Measurements from ENCODE around the gene TOMM20. TPM values are rescaled to one million over a fixed set of nuclear protein-coding genes. Genes with fewer than 3 reads are reported as not detected.
A peak's percentile ranks its signal among the peaks of the same experiment; 100 is the strongest.

The TOMM20 gene
- total and polyA plus RNA-seq, 2 of the 8 experiments (the other 6 are each of a cell fraction or from before 2014, with no cell fraction given), result 71.4 to 168 TPM

GRCh38 chr1:235105051-235106043, 23.3 kb downstream of the TOMM20 start:
- no peak for FAIRE-seq
- Histone ChIP-seq H3K4ac (replicated peaks; ENCODE audit: insufficient read length, low read depth, low read length) (no peak overlapping the region), H3K14ac (ENCODE audit: insufficient read length) (no peak overlapping the region), H3K18ac (ENCODE audit: extremely low read depth, low read length) (no peak overlapping the region), H4K8ac (ENCODE audit: extremely low read depth, insufficient read depth, low read length) (no peak overlapping the region), H4K5ac (ENCODE audit: insufficient read length, low read depth, low read length) (no peak overlapping the region), H2AFZ (ENCODE audit: low read length) (no peak overlapping the region), H4K20me1 (replicated peaks in 1 of 2; ENCODE audit: control insufficient read depth in 1 of 2, insufficient read depth in 2 of 2, low read length in 2 of 2) (peaks cover 0 to 5% of the 10 kb centered on the region in 2 experiments), H2BK120ac (replicated peaks; ENCODE audit: low read depth, low read length) (no peak overlapping the region), H3K4me3 (ENCODE audit: extremely low read depth in 1 of 4, insufficient read depth in 2 of 4, low read depth in 3 of 4, low read length in 4 of 4) (no peak overlapping the region), H2BK15ac (ENCODE audit: low read length) (no peak overlapping the region), H3K56ac (replicated peaks; ENCODE audit: insufficient read length, low read depth, low read length) (no peak overlapping the region), H3K27me3 (replicated peaks in 1 of 4; ENCODE audit: control insufficient read depth in 3 of 4, extremely low read depth in 1 of 4, insufficient read depth in 3 of 4, low read length in 3 of 4) (no peaks in the 10 kb centered on the region), H2BK20ac (ENCODE audit: low read length) (no peak overlapping the region), H3K23ac (ENCODE audit: insufficient read length) (no peak overlapping the region), H3K27ac (ENCODE audit: low read depth, low read length) (no peak overlapping the region), H3K4me1 (replicated peaks in 1 of 4; ENCODE audit: control insufficient read depth in 3 of 4, insufficient read depth in 4 of 4, low read length in 3 of 4) (peaks cover 0 to 3% (median 0%) of the 10 kb centered on the region in 4 experiments; a peak in 3 of 7 replicates), H3K9me3 (ENCODE audit: insufficient read depth in 2 of 2, low read depth in 1 of 2, low read length in 1 of 2) (no peaks in the 10 kb centered on the region), H2BK5ac (ENCODE audit: low read depth, low read length) (no peak overlapping the region), H3K79me2 (ENCODE audit: control insufficient read depth in 1 of 2, insufficient read depth in 2 of 2, low read length in 2 of 2) (no peaks in the 10 kb centered on the region), H3K4me2 (ENCODE audit: insufficient read depth in 1 of 2, low read depth in 2 of 2, low read length in 2 of 2) (peak overlapping the region in 1 of 2 experiments; percentile 5; a peak in 1 of 4 replicates), H4K91ac (replicated peaks; ENCODE audit: insufficient read length, low read length) (no peak overlapping the region), H3K79me1 (ENCODE audit: low read depth, low read length) (no peaks in the 10 kb centered on the region), H3K23me2 (ENCODE audit: low read depth, low read length) (no peaks in the 10 kb centered on the region; the same call in 1 of the 2 replicates), H3K36me3 (ENCODE audit: control insufficient read depth in 2 of 4, insufficient read depth in 4 of 4, low read length in 3 of 4) (peaks cover 5 to 27% (median 18%) of the 10 kb centered on the region in 4 experiments), H2BK12ac (ENCODE audit: low read depth, low read length) (no peak overlapping the region), H2AK5ac (ENCODE audit: low read depth, low read length) (no peak overlapping the region), H3K9ac (replicated peaks in 1 of 4; ENCODE audit: extremely low read depth in 1 of 4, low read depth in 3 of 4, low read length in 3 of 4) (no peak overlapping the region)
- WGBS, 2 experiments (ENCODE audit: extremely low coverage in 1 of 2, insufficient coverage in 1 of 2, insufficient read length in 1 of 2, insufficient replicate concordance in 2 of 2, low coverage in 1 of 2, low lambda C conversion rate in 2 of 2, missing lambda C conversion rate in 1 of 2), result 86% methylated on average over 12 of the region's 12 CpGs; no CpG with 5 or more reads in 1 of the 2 experiments
- DNase-seq (ENCODE audit: low read depth in 1 of 2, low spot score in 2 of 2), result peak in 1 of 2 experiments; percentile 43
- ChIA-PET CTCF (ENCODE audit: partially characterized antibody) (interaction anchor here (0.6 to 7.3 kb wide), 18 partner anchors 11 to 1315 kb away, joined by 3 to 68 read pairs (median 4); no protein-coding TSS in a partner anchor), POLR2A (ENCODE audit: partially characterized antibody) (interaction anchor here (0.6 to 7.8 kb wide), 10 partner anchors 8 to 606 kb away, joined by 3 to 83 read pairs (median 4); partner anchors contain the start of genes RBM34 and TOMM20)
- TF ChIP-seq CTCF (IDR thresholded peaks at IDR 0.05; ENCODE audit: control extremely low read depth in 1 of 3, insufficient read depth in 1 of 3, low read depth in 1 of 3, low read length in 3 of 3) (no peak), SP1 (IDR thresholded peaks at IDR 0.05; ENCODE audit: low read depth, low read length) (no peak), GTF2F1 (IDR thresholded peaks at IDR 0.05; ENCODE audit: borderline replicate concordance, low read depth, low read length) (no peak), JUN (IDR thresholded peaks at IDR 0.05; ENCODE audit: low read depth, low read length) (no peak), SAP30 (IDR thresholded peaks at IDR 0.05; ENCODE audit: insufficient read depth, insufficient replicate concordance, low read length) (no peak), SIN3A (conservative IDR thresholded peaks at IDR 0.05 in 1 of 2, IDR thresholded peaks at IDR 0.05 in 1 of 2; ENCODE audit: low read depth in 1 of 2, low read length in 2 of 2) (no peak), POU5F1 (IDR thresholded peaks at IDR 0.05; ENCODE audit: low read depth, low read length) (no peak), POLR2A (IDR thresholded peaks at IDR 0.05; ENCODE audit: control extremely low read depth in 1 of 2, low read depth in 2 of 2, low read length in 2 of 2) (no peak)

Data from H1 (cell line).